Measurements from ENCODE around the gene GPRC5A. TPM values are rescaled to one million over a fixed set of nuclear protein-coding genes. Genes with fewer than 3 reads are reported as not detected.
A peak's percentile ranks its signal among the peaks of the same experiment; 100 is the strongest.
"Not testable (repeated sequence)": the region's sequence is repeated elsewhere in the genome, so short reads cannot be mapped to it uniquely, and the experiment has no call there.

GPRC5A gene
- total RNA-seq, result 8.1 to 13.1 TPM (median 10.5 TPM) in 3 replicates
- long read RNA-seq, full-length matches to known transcripts, result 5 of 7 reads
- long read RNA-seq, partial matches to known transcripts, result 1 of 7 reads
- long read RNA-seq, other reads (novel, unspliced or antisense), result 1 of 7 reads

GRCh38 chr12:12891080-12891880 lies at the start of gene GPRC5A:
TSS of gene GPRC5A (plus strand) at chr12:12891562. CDS start at chr12:12908250, 16,688 bp downstream.
- H3K27ac Mint-ChIP-seq (ENCODE audit: unreplicated experiment), result peak within 1 kb of the TSS; percentile 91
- H3K9me3 Mint-ChIP-seq (ENCODE audit: low read depth), result no peaks in the 10 kb centered on the region
- peak; percentile 67 for TF ChIP-seq CTCF (IDR thresholded peaks at IDR 0.05)
- H3K36me3 Mint-ChIP-seq (ENCODE audit: low read depth), result no peaks in the 10 kb centered on the region
- peak within 1 kb of the TSS; percentile 85 for H3K4me3 Mint-ChIP-seq (ENCODE audit: unreplicated experiment)
- H3K4me1 Mint-ChIP-seq (ENCODE audit: low read depth), result peaks cover 46% of the 10 kb centered on the region
- DNase-seq (ENCODE audit: low spot score), result peak; percentile 95
- H3K27me3 Mint-ChIP-seq (ENCODE audit: low read depth), result no peaks in the 10 kb centered on the region

- no peak for TF ChIP-seq CTCF (IDR thresholded peaks at IDR 0.05)
- Mint-ChIP-seq H3K36me3 (ENCODE audit: low read depth) (no peaks in the 10 kb centered on the region), H3K27ac (ENCODE audit: unreplicated experiment) (peak overlapping the region; percentile 57), H3K9me3 (ENCODE audit: low read depth) (peaks cover 2% of the 10 kb centered on the region), H3K27me3 (ENCODE audit: low read depth) (no peaks in the 10 kb centered on the region), H3K4me1 (ENCODE audit: low read depth) (peaks cover 19% of the 10 kb centered on the region), H3K4me3 (ENCODE audit: unreplicated experiment) (no peak overlapping the region)
- DNase-seq (ENCODE audit: low spot score), result no peak
These were observed 45.5 kb upstream of the GPRC5A start for GRCh38 chr12:12845794-12846243.

GRCh38 chr12:12846780-12847179 lies 44.6 kb upstream of the GPRC5A start:
- H3K9me3 Mint-ChIP-seq (ENCODE audit: low read depth); H3K27me3 Mint-ChIP-seq (ENCODE audit: low read depth); H3K36me3 Mint-ChIP-seq (ENCODE audit: low read depth); H3K27ac Mint-ChIP-seq (ENCODE audit: unreplicated experiment); H3K4me3 Mint-ChIP-seq (ENCODE audit: unreplicated experiment); DNase-seq (ENCODE audit: low spot score): not testable (repeated sequence)
- peaks cover 19% of the 10 kb centered on the region for H3K4me1 Mint-ChIP-seq (ENCODE audit: low read depth)

- Mint-ChIP-seq H3K9me3 (ENCODE audit: low read depth) (peaks cover 5% of the 10 kb centered on the region), H3K27me3 (ENCODE audit: low read depth) (no peaks in the 10 kb centered on the region), H3K4me1 (ENCODE audit: low read depth) (no peaks in the 10 kb centered on the region), H3K36me3 (ENCODE audit: low read depth) (no peaks in the 10 kb centered on the region), H3K4me3 (ENCODE audit: unreplicated experiment) (no peak overlapping the region), H3K27ac (ENCODE audit: unreplicated experiment) (no peak overlapping the region)
- no peak for DNase-seq (ENCODE audit: low spot score)
- no peak for TF ChIP-seq CTCF (IDR thresholded peaks at IDR 0.05)
These were observed 37.9 kb upstream of the GPRC5A start for GRCh38 chr12:12853435-12853834.

- H3K9me3 Mint-ChIP-seq (ENCODE audit: low read depth), result no peaks in the 10 kb centered on the region
- TF ChIP-seq CTCF (IDR thresholded peaks at IDR 0.05), result no peak
- no peak overlapping the region for H3K27ac Mint-ChIP-seq (ENCODE audit: unreplicated experiment)
- H3K27me3 Mint-ChIP-seq (ENCODE audit: low read depth), result no peaks in the 10 kb centered on the region
- no peaks in the 10 kb centered on the region for H3K4me1 Mint-ChIP-seq (ENCODE audit: low read depth)
- DNase-seq (ENCODE audit: low spot score), result no peak
- no peaks in the 10 kb centered on the region for H3K36me3 Mint-ChIP-seq (ENCODE audit: low read depth)
- no peak overlapping the region for H3K4me3 Mint-ChIP-seq (ENCODE audit: unreplicated experiment)
These were observed 31.7 kb upstream of the GPRC5A start for GRCh38 chr12:12859690-12860089.

Data from chondrocyte (in vitro differentiated cells).